ENCODE measurements around the gene PUDP. TPM values are rescaled to one million over a fixed set of nuclear protein-coding genes. Genes with fewer than 3 reads are reported as not detected.

The PUDP gene
- total RNA-seq, 1 donor from 2014 or later = 17.2 TPM

DNA sequence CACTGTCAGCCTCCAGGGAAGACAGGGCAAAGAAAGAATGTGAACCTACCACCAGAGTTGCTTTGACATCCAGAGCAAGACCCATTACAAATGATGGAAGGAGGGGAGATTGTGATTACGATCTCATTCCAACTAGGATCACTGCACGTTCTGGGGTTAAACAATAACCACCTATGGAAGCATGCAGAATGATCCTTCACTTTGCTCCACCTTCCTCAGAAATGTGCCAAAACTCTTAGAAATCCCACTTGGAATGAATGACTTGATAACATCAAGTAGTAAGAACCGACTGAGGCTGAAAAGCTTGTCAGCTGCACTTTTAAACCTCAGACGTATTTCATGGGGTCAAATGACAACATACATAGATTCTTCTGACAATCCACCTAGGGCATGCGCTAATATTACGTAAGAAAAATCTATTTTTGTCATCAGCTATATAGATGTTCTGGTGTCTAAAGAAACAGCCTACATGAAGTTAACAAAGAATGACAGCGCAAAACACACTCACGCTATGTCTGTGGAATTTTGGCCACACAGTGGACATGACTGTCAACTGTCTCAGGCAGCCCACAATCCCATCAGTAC, 3.9 kb downstream of the PUDP start:
- Histone ChIP-seq H3K4me1 (peaks cover 22% of the 10 kb centered on the region), H3K9me3 (no peaks in the 10 kb centered on the region), H3K4me3 (no peak overlapping the region), H3K27me3 (no peaks in the 10 kb centered on the region), H3K36me3 (no peaks in the 10 kb centered on the region), H3K27ac (no peak overlapping the region)
- no peak for DNase-seq (ENCODE audit: extremely low spot score in 2 of 2)
- intact Hi-C loops (cut with DNase I) = no loop called here
- TF ChIP-seq POLR2AphosphoS5 (IDR thresholded peaks at IDR 0.05; ENCODE audit: insufficient read depth in 1 of 2, low read depth in 1 of 2) (no peak), POLR2A (IDR thresholded peaks at IDR 0.05) (no peak)
- TF ChIP-seq, protein P1, sequence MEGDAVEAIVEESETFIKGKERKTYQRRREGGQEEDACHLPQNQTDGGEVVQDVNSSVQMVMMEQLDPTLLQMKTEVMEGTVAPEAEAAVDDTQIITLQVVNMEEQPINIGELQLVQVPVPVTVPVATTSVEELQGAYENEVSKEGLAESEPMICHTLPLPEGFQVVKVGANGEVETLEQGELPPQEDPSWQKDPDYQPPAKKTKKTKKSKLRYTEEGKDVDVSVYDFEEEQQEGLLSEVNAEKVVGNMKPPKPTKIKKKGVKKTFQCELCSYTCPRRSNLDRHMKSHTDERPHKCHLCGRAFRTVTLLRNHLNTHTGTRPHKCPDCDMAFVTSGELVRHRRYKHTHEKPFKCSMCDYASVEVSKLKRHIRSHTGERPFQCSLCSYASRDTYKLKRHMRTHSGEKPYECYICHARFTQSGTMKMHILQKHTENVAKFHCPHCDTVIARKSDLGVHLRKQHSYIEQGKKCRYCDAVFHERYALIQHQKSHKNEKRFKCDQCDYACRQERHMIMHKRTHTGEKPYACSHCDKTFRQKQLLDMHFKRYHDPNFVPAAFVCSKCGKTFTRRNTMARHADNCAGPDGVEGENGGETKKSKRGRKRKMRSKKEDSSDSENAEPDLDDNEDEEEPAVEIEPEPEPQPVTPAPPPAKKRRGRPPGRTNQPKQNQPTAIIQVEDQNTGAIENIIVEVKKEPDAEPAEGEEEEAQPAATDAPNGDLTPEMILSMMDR (IDR thresholded peaks at IDR 0.05) = no peak

DNA sequence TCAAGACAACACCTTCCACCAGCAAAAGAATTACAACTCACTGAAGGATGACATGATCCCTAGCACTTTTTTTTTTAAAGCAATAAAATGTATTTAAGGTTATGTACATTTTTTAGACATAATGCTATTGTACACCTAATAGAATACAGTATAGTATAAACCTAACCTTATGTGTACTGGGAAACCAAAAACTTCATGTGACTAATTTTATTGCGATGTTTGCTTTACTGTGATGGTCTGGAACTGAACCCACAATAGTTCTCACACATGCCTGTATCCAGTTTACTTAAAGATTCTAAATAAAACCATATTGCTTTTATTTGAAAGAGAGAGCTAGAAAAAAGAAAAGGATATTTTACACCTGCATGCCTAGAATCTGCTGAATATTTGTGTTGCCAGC, 4.9 kb downstream of the PUDP start:
- peaks cover 22% of the 10 kb centered on the region for H3K4me1 ChIP-seq
- TF ChIP-seq POLR2A (IDR thresholded peaks at IDR 0.05) = no peak
- TF ChIP-seq, protein P1 (IDR thresholded peaks at IDR 0.05) = no peak
- TF ChIP-seq POLR2AphosphoS5 (IDR thresholded peaks at IDR 0.05; ENCODE audit: insufficient read depth in 1 of 2, low read depth in 1 of 2) = no peak
- no peaks in the 10 kb centered on the region for H3K27me3 ChIP-seq
- no peaks in the 10 kb centered on the region for H3K9me3 ChIP-seq
- H3K36me3 ChIP-seq = no peaks in the 10 kb centered on the region
- DNase-seq (ENCODE audit: extremely low spot score in 2 of 2) = no peak
- intact Hi-C loops (cut with DNase I) = no loop called here
- no peak overlapping the region for H3K4me3 ChIP-seq
- H3K27ac ChIP-seq = no peak overlapping the region

DNA sequence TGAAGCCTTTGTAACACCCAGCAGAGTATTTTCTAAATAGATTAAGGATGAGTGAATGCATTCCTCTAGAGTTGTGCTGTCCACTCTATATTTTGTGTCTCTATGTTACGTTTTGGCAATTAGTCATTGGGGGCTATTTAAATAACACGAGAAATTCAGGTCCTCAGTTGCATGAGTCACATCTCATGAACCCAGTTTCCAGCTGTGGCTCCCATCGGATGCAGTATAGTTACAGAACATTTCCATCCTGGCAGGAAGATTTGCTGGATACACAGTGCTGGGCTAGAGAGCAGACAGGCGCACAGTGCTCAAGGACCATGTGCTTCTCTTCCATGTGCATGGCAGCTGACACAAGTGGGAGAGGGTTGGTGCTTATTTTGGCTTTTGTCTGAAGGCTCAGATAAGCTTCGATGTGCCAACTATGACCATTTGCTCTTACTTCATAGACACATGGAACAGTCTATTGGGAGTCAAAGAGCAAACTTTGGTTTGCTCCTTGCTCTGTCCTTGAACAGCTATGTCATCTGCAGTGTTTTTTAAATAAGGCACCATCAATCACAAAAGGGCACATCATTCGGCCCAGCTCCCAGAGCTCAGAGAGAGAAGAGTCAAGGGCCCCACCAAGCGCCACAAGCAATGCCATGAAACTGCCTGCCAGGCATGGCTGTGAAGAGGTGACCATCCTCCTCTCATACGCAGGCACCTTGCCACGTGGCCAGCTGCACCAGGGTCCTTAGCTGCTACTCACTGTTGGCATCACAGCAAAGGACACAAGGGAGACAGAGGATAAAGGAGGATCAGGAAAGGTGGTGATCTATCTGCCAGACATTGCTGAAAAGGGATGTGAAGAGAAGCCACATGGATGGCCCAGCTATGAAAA, 8.5 kb downstream of the PUDP start:
- Histone ChIP-seq H3K27ac (no peak overlapping the region), H3K36me3 (no peaks in the 10 kb centered on the region), H3K4me1 (no peaks in the 10 kb centered on the region), H3K27me3 (no peaks in the 10 kb centered on the region), H3K9me3 (no peaks in the 10 kb centered on the region), H3K4me3 (no peak overlapping the region)
- TF ChIP-seq POLR2AphosphoS5 (IDR thresholded peaks at IDR 0.05; ENCODE audit: insufficient read depth in 1 of 2, low read depth in 1 of 2) = no peak
- TF ChIP-seq POLR2A (IDR thresholded peaks at IDR 0.05) = no peak
- TF ChIP-seq, protein P1 (IDR thresholded peaks at IDR 0.05) = no peak
- intact Hi-C loops (cut with DNase I) = no loop called here
- no peak for DNase-seq (ENCODE audit: extremely low spot score in 2 of 2)

DNA sequence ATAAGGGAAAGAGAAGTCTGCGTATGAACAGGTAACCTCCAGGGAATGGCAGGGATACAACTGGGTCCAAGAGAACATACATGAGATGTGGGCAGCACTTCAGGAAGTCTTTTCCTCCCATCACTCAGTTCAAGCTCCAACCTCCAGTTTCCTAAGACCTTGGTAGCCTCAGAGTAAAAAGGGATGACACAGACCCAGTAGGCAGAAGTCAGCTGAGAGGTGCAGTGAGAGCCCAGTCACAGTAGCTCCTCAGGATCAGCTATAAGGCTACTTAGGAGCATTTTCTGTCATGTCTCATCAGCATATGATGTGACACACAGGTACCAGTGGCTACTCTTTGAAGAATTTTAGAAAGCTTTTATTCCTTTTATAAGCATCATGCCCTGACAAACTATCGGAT, 13.0 kb downstream of the PUDP start:
- no peaks in the 10 kb centered on the region for H3K36me3 ChIP-seq
- no peak overlapping the region for H3K4me3 ChIP-seq
- no peak overlapping the region for H3K27ac ChIP-seq
- TF ChIP-seq, protein P1 (IDR thresholded peaks at IDR 0.05) = no peak
- TF ChIP-seq POLR2A (IDR thresholded peaks at IDR 0.05) = no peak
- TF ChIP-seq POLR2AphosphoS5 (IDR thresholded peaks at IDR 0.05; ENCODE audit: insufficient read depth in 1 of 2, low read depth in 1 of 2) = no peak
- intact Hi-C loops (cut with DNase I) = no loop called here
- peaks cover 14% of the 10 kb centered on the region for H3K4me1 ChIP-seq
- no peaks in the 10 kb centered on the region for H3K27me3 ChIP-seq
- no peak for DNase-seq (ENCODE audit: extremely low spot score in 2 of 2)
- no peaks in the 10 kb centered on the region for H3K9me3 ChIP-seq

DNA sequence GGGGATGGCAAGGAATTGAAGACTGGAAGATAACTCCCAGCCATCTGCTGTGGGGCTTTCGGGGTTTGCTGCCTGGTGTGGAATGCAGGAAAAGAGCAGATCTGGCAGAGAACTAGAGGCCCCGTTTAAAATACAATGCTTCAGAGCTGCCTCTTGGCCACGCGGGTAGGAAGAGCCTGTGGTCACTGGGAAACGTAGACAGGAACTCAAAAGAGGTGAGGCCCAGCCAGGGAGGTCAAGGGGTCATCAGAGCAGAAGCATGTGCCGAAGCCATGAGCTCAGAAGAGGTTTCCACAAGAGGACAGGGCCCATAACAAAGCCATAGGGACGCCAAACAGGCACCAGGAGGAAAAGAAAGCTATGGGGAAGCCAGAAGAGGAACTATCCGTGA, 14.9 kb downstream of the PUDP start:
- Histone ChIP-seq H3K4me3 (no peak overlapping the region), H3K27ac (no peak overlapping the region), H3K9me3 (no peaks in the 10 kb centered on the region), H3K27me3 (no peaks in the 10 kb centered on the region), H3K4me1 (peaks cover 14% of the 10 kb centered on the region), H3K36me3 (no peaks in the 10 kb centered on the region)
- TF ChIP-seq POLR2A (IDR thresholded peaks at IDR 0.05) = no peak
- TF ChIP-seq, protein P1 (IDR thresholded peaks at IDR 0.05) = no peak
- no peak for TF ChIP-seq POLR2AphosphoS5 (IDR thresholded peaks at IDR 0.05; ENCODE audit: insufficient read depth in 1 of 2, low read depth in 1 of 2)
- intact Hi-C loops (cut with DNase I) = no loop called here
- DNase-seq (ENCODE audit: extremely low spot score in 2 of 2) = no peak
